K562 (cell line): ENCODE measurements around the gene JPH3. TPM values are rescaled to one million over a fixed set of nuclear protein-coding genes. Genes with fewer than 3 reads are reported as not detected.

Experiments
- CREB3 ChIP-seq: fragments of 450-650 bp; conservative IDR thresholded peaks from 2 replicates; pipeline ENCODE4 v1.6.1; 2016; ENCODE audit warnings: missing genetic modification characterization, low read depth, mild to moderate bottlenecking, missing compliant biosample characterization, moderate library complexity
- CXXC5 ChIP-seq: fragments of 250-450 bp; sonication (Bioruptor Pico); IDR thresholded peaks from 2 replicates; pipeline ENCODE4 v1.8.0; 2022; ENCODE audit warnings: inconsistent platforms, mild to moderate bottlenecking, moderate library complexity
- DMBX1 ChIP-seq: fragments of 250-450 bp; sonication (Bioruptor Pico); IDR thresholded peaks from 2 replicates; pipeline ENCODE4 v1.8.0; 2022; ENCODE audit warnings: inconsistent platforms, mild to moderate bottlenecking, moderate library complexity, borderline replicate concordance
- ESRRB ChIP-seq: fragments of 250-450 bp; sonication (Bioruptor Pico); IDR thresholded peaks from 2 replicates; pipeline ENCODE4 v1.5.0; 2020; ENCODE audit warnings: mild to moderate bottlenecking, moderate library complexity, borderline replicate concordance
- ETV6 ChIP-seq, 3 experiments: fragments of 150-350 bp in 1 of 3; sonication (generic) in 1 of 3; formaldehyde crosslinking in 1 of 3; IDR thresholded peaks; 2 replicates each; pipeline versions ENCODE4 v1.6.1 to v1.8.0; 2014 to 2022; ENCODE audit warnings: borderline replicate concordance in 2 of 3, low read depth in 2 of 3, antibody characterized with exemption in 1 of 3, low read length in 1 of 3, mild to moderate bottlenecking in 1 of 3, missing genetic modification reagents in 1 of 3
- HDAC2 ChIP-seq: fragments of 450-650 bp; IDR thresholded peaks from 2 replicates; pipeline ENCODE4 v1.6.1; 2016; ENCODE audit warnings: mild to moderate bottlenecking
- HOXB6 ChIP-seq: fragments of 250-450 bp; sonication (Bioruptor Pico); IDR thresholded peaks from 2 replicates; pipeline ENCODE4 v1.5.1; 2022; ENCODE audit warnings: mild to moderate bottlenecking, borderline replicate concordance
- LCOR ChIP-seq: sonication (generic); formaldehyde crosslinking; IDR thresholded peaks from 2 replicates; pipeline ENCODE4 v1.8.0; 2022; ENCODE audit warnings: mild to moderate bottlenecking, missing genetic modification reagents
- LEF1 ChIP-seq: fragments of 450-650 bp; IDR thresholded peaks from 2 replicates; pipeline ENCODE4 v1.6.1; 2016; ENCODE audit warnings: mild to moderate bottlenecking
- MTA1 ChIP-seq: fragments of 450-650 bp; IDR thresholded peaks from 2 replicates; pipeline ENCODE4 v1.6.1; 2017; ENCODE audit warnings: borderline replicate concordance
- PRMT5 ChIP-seq: sonication (generic); formaldehyde crosslinking; IDR thresholded peaks from 2 replicates; pipeline ENCODE4 v1.5.0; 2020; ENCODE audit warnings: missing genetic modification reagents
- PTBP1 ChIP-seq: fragments of 200-400 bp; formaldehyde crosslinking; IDR thresholded peaks from 2 replicates; pipeline ENCODE4 v1.6.1; 2017; ENCODE audit warnings: low read depth, low read length
- RB1 ChIP-seq: fragments of 450-650 bp; IDR thresholded peaks from 2 replicates; pipeline ENCODE4 v1.6.1; 2017; ENCODE audit warnings: low read depth, mild to moderate bottlenecking
- TFAP4 ChIP-seq: sonication (generic); formaldehyde crosslinking; IDR thresholded peaks from 2 replicates; pipeline ENCODE4 v1.8.0; 2022; ENCODE audit warnings: missing genetic modification reagents, mild to moderate bottlenecking, moderate library complexity, borderline replicate concordance
- ZBTB12 ChIP-seq: fragments of 250-450 bp; sonication (Bioruptor Pico); IDR thresholded peaks from 2 replicates; pipeline ENCODE4 v1.4.0; 2020
- ZFP1 ChIP-seq: fragments of 450-650 bp; formaldehyde crosslinking; IDR thresholded peaks from 2 replicates; pipeline ENCODE4 v1.4.0; 2020; ENCODE audit warnings: mild to moderate bottlenecking, mixed read lengths
- ZNF175 ChIP-seq: fragments of 200-800 bp; sonication (Bioruptor generic); IDR thresholded peaks from 2 replicates; pipeline ENCODE4 v1.6.1; 2016; ENCODE audit warnings: low read depth, mild to moderate bottlenecking, missing genetic modification characterization, missing compliant biosample characterization
- ZNF511 ChIP-seq: sonication (generic); formaldehyde crosslinking; IDR thresholded peaks from 2 replicates; pipeline ENCODE4 v1.8.0; 2022; ENCODE audit warnings: mild to moderate bottlenecking, missing genetic modification reagents
- polyA plus RNA-seq, 8 experiments: library from polyadenylated mRNA; depleted of rRNA in 4 of 8; stranded (reverse) in 5 of 8; unstranded in 3 of 8; fragments of >200 nt; fragmentation: Nextera tagmentation in 2 of 8; fragmentation: Illumina TruSeq in 1 of 8; extraction: Ambion mirVana in 2 of 8; extraction: Trizol in 1 of 8; gene quantifications; 2 replicates each; pipeline versions ENCODE4 v1.2.1 to v1.2.3, GENCODE V29; 2011 to 2014; ENCODE audit warnings: inconsistent platforms in 1 of 8, missing spikeins in 1 of 8
- total RNA-seq, 7 experiments: library from RNA; depleted of rRNA in 6 of 7; stranded (reverse); fragments of >200 nt in 6 of 7; fragmentation: Illumina TruSeq in 2 of 7; extraction: Trizol in 2 of 7; gene quantifications; 2 replicates each; pipeline versions ENCODE4 v1.2.1 to v1.2.3, GENCODE V29; 2011 to 2021; ENCODE audit warnings: low replicate concordance in 1 of 7
- TF ChIP-seq, protein P1 (sequence below): fragments of 250-450 bp; sonication (Bioruptor Pico); IDR thresholded peaks from 2 replicates; pipeline ENCODE4 v1.5.0; 2022; ENCODE audit warnings: mild to moderate bottlenecking
- TF ChIP-seq, protein P2 (sequence below): fragments of 250-450 bp; sonication (Bioruptor Pico); IDR thresholded peaks from 2 replicates; pipeline ENCODE4 v1.5.1; 2021; ENCODE audit warnings: mild to moderate bottlenecking

Gene JPH3
- total and polyA plus RNA-seq, 9 of the 15 experiments (the other 6 are each of a cell fraction or from before 2014, with no cell fraction given), result 0.01 TPM; not detected in 8

DNA sequence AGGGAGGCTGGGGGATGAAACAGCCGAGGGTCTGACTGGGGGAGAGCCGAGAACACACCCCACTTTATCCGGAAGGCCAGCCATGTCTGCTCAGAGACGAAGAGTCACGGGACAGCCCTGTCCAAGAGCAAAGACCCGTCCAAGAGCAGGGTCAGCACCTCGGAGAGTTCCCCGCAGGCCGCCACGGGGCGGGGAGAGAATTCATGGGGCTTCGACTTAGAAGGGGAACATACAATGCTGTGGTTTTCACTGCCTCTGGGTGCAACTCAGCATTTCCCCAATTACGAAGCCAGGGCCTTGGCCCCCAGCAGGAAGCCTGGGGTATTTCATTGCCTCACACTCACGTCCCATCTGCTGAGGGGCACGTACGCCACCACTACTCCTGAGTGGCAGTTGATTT, 59.3 kb downstream of the JPH3 start (continued):
- TF ChIP-seq, protein P1, sequence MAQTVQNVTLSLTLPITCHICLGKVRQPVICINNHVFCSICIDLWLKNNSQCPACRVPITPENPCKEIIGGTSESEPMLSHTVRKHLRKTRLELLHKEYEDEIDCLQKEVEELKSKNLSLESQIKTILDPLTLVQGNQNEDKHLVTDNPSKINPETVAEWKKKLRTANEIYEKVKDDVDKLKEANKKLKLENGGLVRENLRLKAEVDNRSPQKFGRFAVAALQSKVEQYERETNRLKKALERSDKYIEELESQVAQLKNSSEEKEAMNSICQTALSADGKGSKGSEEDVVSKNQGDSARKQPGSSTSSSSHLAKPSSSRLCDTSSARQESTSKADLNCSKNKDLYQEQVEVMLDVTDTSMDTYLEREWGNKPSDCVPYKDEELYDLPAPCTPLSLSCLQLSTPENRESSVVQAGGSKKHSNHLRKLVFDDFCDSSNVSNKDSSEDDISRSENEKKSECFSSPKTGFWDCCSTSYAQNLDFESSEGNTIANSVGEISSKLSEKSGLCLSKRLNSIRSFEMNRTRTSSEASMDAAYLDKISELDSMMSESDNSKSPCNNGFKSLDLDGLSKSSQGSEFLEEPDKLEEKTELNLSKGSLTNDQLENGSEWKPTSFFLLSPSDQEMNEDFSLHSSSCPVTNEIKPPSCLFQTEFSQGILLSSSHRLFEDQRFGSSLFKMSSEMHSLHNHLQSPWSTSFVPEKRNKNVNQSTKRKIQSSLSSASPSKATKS (CRISPR knock-in tag), result no peak
- TF ChIP-seq, protein P2, sequence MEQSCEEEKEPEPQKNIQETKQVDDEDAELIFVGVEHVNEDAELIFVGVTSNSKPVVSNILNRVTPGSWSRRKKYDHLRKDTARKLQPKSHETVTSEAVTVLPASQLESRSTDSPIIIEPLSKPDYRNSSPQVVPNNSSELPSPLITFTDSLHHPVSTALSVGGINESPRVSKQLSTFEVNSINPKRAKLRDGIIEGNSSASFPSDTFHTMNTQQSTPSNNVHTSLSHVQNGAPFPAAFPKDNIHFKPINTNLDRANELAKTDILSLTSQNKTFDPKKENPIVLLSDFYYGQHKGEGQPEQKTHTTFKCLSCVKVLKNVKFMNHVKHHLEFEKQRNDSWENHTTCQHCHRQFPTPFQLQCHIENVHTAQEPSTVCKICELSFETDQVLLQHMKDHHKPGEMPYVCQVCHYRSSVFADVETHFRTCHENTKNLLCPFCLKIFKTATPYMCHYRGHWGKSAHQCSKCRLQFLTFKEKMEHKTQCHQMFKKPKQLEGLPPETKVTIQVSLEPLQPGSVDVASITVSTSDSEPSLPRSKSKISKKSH (CRISPR knock-in tag), result no peak
- TF ChIP-seq CXXC5 (CRISPR knock-in tag), result peak; percentile 67
- TF ChIP-seq ESRRB (CRISPR knock-in tag), result no peak
- TF ChIP-seq PRMT5 (CRISPR knock-in tag), result peak; percentile 85; the same call in 1 of the 2 replicates
- TF ChIP-seq CREB3 (tag), result 0 out of 2 replicates have a peak, but pooled peaks have one; percentile 56
- TF ChIP-seq DMBX1, result peak; percentile 57; the same call in 1 of the 2 replicates
- TF ChIP-seq LCOR (CRISPR knock-in tag), result no peak
- peak; percentile 59; the same call in 1 of the 2 replicates for TF ChIP-seq HDAC2
- no peak for TF ChIP-seq MTA1
- TF ChIP-seq TFAP4, result peak; percentile 43; the same call in 1 of the 2 replicates
- TF ChIP-seq ZBTB12 (CRISPR knock-in tag), result no peak
- TF ChIP-seq RB1, result peak; percentile 66
- TF ChIP-seq HOXB6 (CRISPR knock-in tag), result no peak
- peak; percentile 95 for TF ChIP-seq ZNF511 (CRISPR knock-in tag)
- TF ChIP-seq LEF1, result no peak
- TF ChIP-seq ETV6 (IDR thresholded peaks at IDR 0.05; ENCODE audit: borderline replicate concordance in 1 of 2, low read depth in 2 of 2, low read length in 1 of 2), result no peak
- TF ChIP-seq ETV6 (CRISPR knock-in tag; IDR thresholded peaks at IDR 0.05; ENCODE audit: borderline replicate concordance), result peak; percentile 51; the same call in 1 of the 2 replicates
- TF ChIP-seq PTBP1, result no peak
- no peak for TF ChIP-seq ZNF175 (CRISPR knock-in tag)
- TF ChIP-seq ZFP1 (CRISPR knock-in tag), result no peak
